GM12878 (cell line): Measurements from ENCODE around the gene SIX1. TPM values are rescaled to one million over a fixed set of nuclear protein-coding genes. Genes with fewer than 3 reads are reported as not detected.

Experiments
- ATAC-seq: fragments of 200-7000 bp; cut with Tn5 transposase; 3 replicates; pipeline ENCODE4 v1.9.1; 2020; ENCODE audit warnings: mild to moderate bottlenecking, moderate library complexity
- BruUV-seq: library from RNA; stranded (reverse); fragments of 400-500 nt; replicated peaks from 2 replicates; lab custom pipeline; 2021; lab: Mats Ljungman, UMichigan
- CTCF ChIA-PET: fragments of 300-600 bp; sonication (Branson Sonifier 250); formaldehyde crosslinking; extraction: SDS; loops from one replicate; lab custom pipeline; 2021; ENCODE audit warnings: inconsistent platforms; lab: Yijun Ruan, JAX
- POLR2A ChIA-PET: fragments of 350-600 bp; formaldehyde crosslinking; extraction: SDS; loops from one replicate; lab custom pipeline; 2021; ENCODE audit warnings: inconsistent platforms; lab: Charles Lee
- RAD21 ChIA-PET: fragments of 300-600 bp; sonication (Branson Sonifier 250); formaldehyde crosslinking; loops from one replicate; lab custom pipeline; 2023; ENCODE audit warnings: antibody characterized with exemption; ENCODE audit not compliant: unreplicated experiment; lab: Charles Lee
- SMC1A ChIA-PET: fragments of 300-600 bp; sonication (Branson Sonifier 250); formaldehyde crosslinking; loops from one replicate; lab custom pipeline; 2023; ENCODE audit not compliant: unreplicated experiment, uncharacterized antibody; lab: Charles Lee
- DNase-seq: peaks from one replicate; pipeline ENCODE4 v3.0.0-alpha.2; 2011; ENCODE audit warnings: low read depth, low spot score
- FAIRE-seq: peaks from 3 replicates; lab custom pipeline; 2011; peaks lifted over from hg19 to GRCh38; lab: Jason Lieb, UNC
- H2AFZ ChIP-seq: 2 replicates; pipeline ENCODE4 v1.6.0; 2011; ENCODE audit warnings: low read depth, low read length, control low read depth; ENCODE audit not compliant: control insufficient read depth
- H3K27ac ChIP-seq: 2 replicates; pipeline ENCODE4 v1.5.1; 2011; ENCODE audit warnings: control low read depth; ENCODE audit not compliant: control insufficient read depth, insufficient read depth
- H3K27me3 ChIP-seq, 2 experiments: replicated peaks in 1 of 2; 2 replicates each; pipeline versions ENCODE4 v1.6.0 to v1.6.1; 2011; ENCODE audit warnings: low read length in 1 of 2; ENCODE audit not compliant: control insufficient read depth in 2 of 2, insufficient read depth in 2 of 2
- H3K36me3 ChIP-seq, 2 experiments: 2 replicates each; pipeline ENCODE4 v1.5.1; 2011; ENCODE audit warnings: low read length in 1 of 2; ENCODE audit not compliant: control insufficient read depth in 2 of 2, insufficient read depth in 2 of 2
- H3K4me1 ChIP-seq: 2 replicates; pipeline ENCODE4 v1.6.1; 2011; ENCODE audit warnings: mild to moderate bottlenecking, low read length, moderate library complexity, mixed read lengths; ENCODE audit not compliant: control insufficient read depth, insufficient read depth
- H3K4me2 ChIP-seq: 2 replicates; pipeline ENCODE4 v1.6.0; 2011; ENCODE audit warnings: control low read depth; ENCODE audit not compliant: control insufficient read depth, insufficient read depth
- H3K4me3 ChIP-seq: fragments of 200-600 bp; sonication (generic); 2 replicates; pipeline ENCODE4 v1.5.1; 2016
- H3K79me2 ChIP-seq: 2 replicates; pipeline ENCODE4 v1.6.0; 2011; ENCODE audit warnings: low read length; ENCODE audit not compliant: control insufficient read depth, insufficient read depth
- H3K9ac ChIP-seq: 2 replicates; pipeline ENCODE4 v1.8.0; 2011; ENCODE audit warnings: low read length, control low read depth, mixed read lengths; ENCODE audit not compliant: control insufficient read depth, insufficient read depth
- H3K9me3 ChIP-seq: replicated peaks from 3 replicates; pipeline ENCODE4 v1.5.1; 2011; ENCODE audit warnings: mild to moderate bottlenecking, low read length; ENCODE audit not compliant: control insufficient read depth, insufficient read depth
- H4K20me1 ChIP-seq: 2 replicates; pipeline ENCODE4 v1.6.0; 2011; ENCODE audit not compliant: control insufficient read depth, insufficient read depth
- BCL3 ChIP-seq: IDR thresholded peaks from 2 replicates; pipeline ENCODE4 v1.6.1; 2011; ENCODE audit warnings: borderline replicate concordance, low read depth, mild to moderate bottlenecking, moderate library complexity, low read length; ENCODE audit not compliant: insufficient read depth, poor library complexity, severe bottlenecking
- BHLHE40 ChIP-seq, 2 experiments: fragments of 450-650 bp in 1 of 2; IDR thresholded peaks; 2 replicates each; pipeline ENCODE4 v1.6.1; 2011 to 2017; ENCODE audit warnings: low read depth in 2 of 2, borderline replicate concordance in 1 of 2, improper control_type of control experiment in 1 of 2, low read length in 1 of 2, mild to moderate bottlenecking in 1 of 2
- EGR1 ChIP-seq, 2 experiments: IDR thresholded peaks; 1 replicate in 1 of 2; 2 replicates in 1 of 2; pipeline ENCODE4 v1.6.1; 2011 to 2012; ENCODE audit warnings: low read depth in 2 of 2, low read length in 2 of 2, borderline replicate concordance in 1 of 2, mild to moderate bottlenecking in 1 of 2, moderate library complexity in 1 of 2
- IKZF2 ChIP-seq, 2 experiments: fragments of 450-650 bp; IDR thresholded peaks; 2 replicates each; pipeline ENCODE4 v1.6.1; 2017; ENCODE audit warnings: mild to moderate bottlenecking in 2 of 2, moderate library complexity in 2 of 2
- KAT2A ChIP-seq: conservative IDR thresholded peaks from 2 replicates; pipeline ENCODE4 v1.6.1; 2011; ENCODE audit warnings: low read depth, low read length; ENCODE audit not compliant: control insufficient read depth
- MAX ChIP-seq: IDR thresholded peaks from 2 replicates; pipeline ENCODE4 v1.6.1; 2012; ENCODE audit warnings: low read depth, low read length, improper control_type of control experiment
- MEF2A ChIP-seq: IDR thresholded peaks from 2 replicates; pipeline ENCODE4 v1.6.1; 2011; ENCODE audit warnings: low read depth, mild to moderate bottlenecking, low read length, moderate library complexity; ENCODE audit not compliant: insufficient read depth
- MEF2B ChIP-seq: fragments of 450-650 bp; IDR thresholded peaks from 2 replicates; pipeline ENCODE4 v1.6.1; 2018; ENCODE audit warnings: mild to moderate bottlenecking, moderate library complexity; ENCODE audit not compliant: partially characterized antibody, poor library complexity, severe bottlenecking
- SREBF1 ChIP-seq: IDR thresholded peaks from 2 replicates; pipeline ENCODE4 v1.6.1; 2012; ENCODE audit warnings: mild to moderate bottlenecking, low read length
- SUPT20H ChIP-seq: IDR thresholded peaks from 2 replicates; pipeline ENCODE4 v1.6.1; 2011; ENCODE audit warnings: low read depth, mild to moderate bottlenecking, low read length, moderate library complexity, borderline replicate concordance; ENCODE audit not compliant: control insufficient read depth
- TCF7 ChIP-seq: IDR thresholded peaks from 2 replicates; pipeline ENCODE4 v1.6.1; 2014; ENCODE audit warnings: antibody characterized with exemption, borderline replicate concordance
- ZNF217 ChIP-seq: fragments of 450-650 bp; IDR thresholded peaks from 2 replicates; pipeline ENCODE4 v1.6.1; 2017; ENCODE audit warnings: antibody characterized with exemption, mild to moderate bottlenecking
- ZNF274 ChIP-seq: IDR thresholded peaks from one replicate; pipeline ENCODE4 v1.8.0; 2011; ENCODE audit not compliant: insufficient read length, insufficient read depth
- ZZZ3 ChIP-seq: IDR thresholded peaks from 2 replicates; pipeline ENCODE4 v1.6.1; 2011; ENCODE audit warnings: low read depth; ENCODE audit not compliant: control insufficient read depth, insufficient read length
- WGBS: methylation state at CpG from one replicate; pipeline ENCODE4 v1.1.6; 2016; ENCODE audit warnings: low lambda C conversion rate; ENCODE audit not compliant: insufficient replicate concordance, insufficient coverage; ENCODE audit errors: missing lambda C conversion rate; 5-methylcytosine and 5-hydroxymethylcytosine counted together
- in situ Hi-C: fragments of 300-500 bp; cut with MboI; formaldehyde crosslinking; loops from 9 replicates; pipeline ENCODE4 v1.14.3; 2018; ENCODE audit warnings: mixed read lengths
- intact Hi-C: fragments of 100-400 bp; cut with micrococcal nuclease; formaldehyde crosslinking; loops from one replicate; pipeline ENCODE4 v1.14.2; 2022; ENCODE audit not compliant: unreplicated experiment
- polyA plus RNA-seq, 11 experiments: library from polyadenylated mRNA; depleted of rRNA in 4 of 11; unstranded in 6 of 11; stranded (reverse) in 5 of 11; fragments of >200 nt; fragmentation: Nextera tagmentation in 4 of 11; fragmentation: Illumina TruSeq in 1 of 11; extraction: Ambion mirVana in 4 of 11; extraction: Trizol in 1 of 11; gene quantifications; 1 replicate in 1 of 11; 2 replicates in 10 of 11; pipeline versions ENCODE4 v1.2.1 to v1.2.3, GENCODE V29; 2011 to 2016; ENCODE audit warnings: inconsistent platforms in 2 of 11, missing spikeins in 2 of 11, low read depth in 1 of 11
- total RNA-seq, 4 experiments: library from RNA; depleted of rRNA in 3 of 4; stranded (reverse); fragments of >200 nt in 3 of 4; fragmentation: Illumina TruSeq in 1 of 4; extraction: Trizol in 1 of 4; gene quantifications; 2 replicates each; pipeline versions ENCODE4 v1.2.1 to v1.2.3, GENCODE V29; 2013 to 2021
- TF ChIP-seq, protein P1 (sequence below): fragments of 450-650 bp; conservative IDR thresholded peaks from 2 replicates; pipeline ENCODE4 v1.6.1; 2017; ENCODE audit warnings: mild to moderate bottlenecking, moderate library complexity
- TF ChIP-seq, protein P2 (sequence below): fragments of 150-350 bp; IDR thresholded peaks from 2 replicates; pipeline ENCODE4 v1.6.1; 2016; ENCODE audit warnings: low read depth, low read length

SIX1 gene
- total and polyA plus RNA-seq, 10 of the 15 experiments (the other 5 are each of a cell fraction or from before 2014, with no cell fraction given): 0.03 to 0.06 (median 0.05) TPM; not detected in 5

GRCh38 chr14:60639674-60640073, 9.6 kb downstream of the SIX1 start:
- 0% methylated on average over 1 of the region's 1 CpG for WGBS
- Histone ChIP-seq H3K79me2 (no peaks in the 10 kb centered on the region), H3K9me3 (no peaks in the 10 kb centered on the region; the same call in 1 of the 3 replicates), H3K36me3 (no peaks in the 10 kb centered on the region), H4K20me1 (peaks cover 2% of the 10 kb centered on the region; the same call in 1 of the 2 replicates), H3K4me3 (no peak overlapping the region), H3K27ac (no peak overlapping the region), H3K27me3 (peaks cover 24 to 38% of the 10 kb centered on the region in 2 experiments), H3K4me2 (no peak overlapping the region), H3K9ac (no peak overlapping the region), H2AFZ (no peak overlapping the region), H3K4me1 (no peaks in the 10 kb centered on the region)
- RAD21 ChIA-PET: interaction anchor here (0.8 to 0.9 kb wide), 2 partner anchors 15 to 612 kb away, joined by 3 read pairs; no protein-coding TSS in a partner anchor
- CTCF ChIA-PET: no interaction called here
- in situ Hi-C loops (loop anchor here (25.0 kb wide), 1 partner anchor 1173 kb away; the partner anchor contains the start of gene SYT16), intact Hi-C loops (no loop called here)
- BruUV-seq: no TSS peak
- SMC1A ChIA-PET: no interaction called here
- no peak for FAIRE-seq
- no peak for DNase-seq
- ATAC-seq: no peak
- POLR2A ChIA-PET: no interaction called here
- TF ChIP-seq ZNF274: no peak
- TF ChIP-seq MEF2A: no peak
- TF ChIP-seq SUPT20H: no peak
- TF ChIP-seq BHLHE40 (IDR thresholded peaks at IDR 0.05; ENCODE audit: borderline replicate concordance in 1 of 2, low read depth in 2 of 2, low read length in 1 of 2): no peak
- TF ChIP-seq MAX: no peak
- TF ChIP-seq ZNF217: no peak
- no peak for TF ChIP-seq SREBF1
- no peak for TF ChIP-seq KAT2A
- no peak for TF ChIP-seq TCF7
- TF ChIP-seq BCL3: no peak
- TF ChIP-seq EGR1 (IDR thresholded peaks at IDR 0.05; ENCODE audit: borderline replicate concordance in 1 of 2, low read depth in 2 of 2, low read length in 2 of 2): no peak
- TF ChIP-seq IKZF2 (IDR thresholded peaks at IDR 0.05): no peak
- TF ChIP-seq, protein P1, sequence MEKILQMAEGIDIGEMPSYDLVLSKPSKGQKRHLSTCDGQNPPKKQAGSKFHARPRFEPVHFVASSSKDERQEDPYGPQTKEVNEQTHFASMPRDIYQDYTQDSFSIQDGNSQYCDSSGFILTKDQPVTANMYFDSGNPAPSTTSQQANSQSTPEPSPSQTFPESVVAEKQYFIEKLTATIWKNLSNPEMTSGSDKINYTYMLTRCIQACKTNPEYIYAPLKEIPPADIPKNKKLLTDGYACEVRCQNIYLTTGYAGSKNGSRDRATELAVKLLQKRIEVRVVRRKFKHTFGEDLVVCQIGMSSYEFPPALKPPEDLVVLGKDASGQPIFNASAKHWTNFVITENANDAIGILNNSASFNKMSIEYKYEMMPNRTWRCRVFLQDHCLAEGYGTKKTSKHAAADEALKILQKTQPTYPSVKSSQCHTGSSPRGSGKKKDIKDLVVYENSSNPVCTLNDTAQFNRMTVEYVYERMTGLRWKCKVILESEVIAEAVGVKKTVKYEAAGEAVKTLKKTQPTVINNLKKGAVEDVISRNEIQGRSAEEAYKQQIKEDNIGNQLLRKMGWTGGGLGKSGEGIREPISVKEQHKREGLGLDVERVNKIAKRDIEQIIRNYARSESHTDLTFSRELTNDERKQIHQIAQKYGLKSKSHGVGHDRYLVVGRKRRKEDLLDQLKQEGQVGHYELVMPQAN: no peak
- TF ChIP-seq, protein P2, sequence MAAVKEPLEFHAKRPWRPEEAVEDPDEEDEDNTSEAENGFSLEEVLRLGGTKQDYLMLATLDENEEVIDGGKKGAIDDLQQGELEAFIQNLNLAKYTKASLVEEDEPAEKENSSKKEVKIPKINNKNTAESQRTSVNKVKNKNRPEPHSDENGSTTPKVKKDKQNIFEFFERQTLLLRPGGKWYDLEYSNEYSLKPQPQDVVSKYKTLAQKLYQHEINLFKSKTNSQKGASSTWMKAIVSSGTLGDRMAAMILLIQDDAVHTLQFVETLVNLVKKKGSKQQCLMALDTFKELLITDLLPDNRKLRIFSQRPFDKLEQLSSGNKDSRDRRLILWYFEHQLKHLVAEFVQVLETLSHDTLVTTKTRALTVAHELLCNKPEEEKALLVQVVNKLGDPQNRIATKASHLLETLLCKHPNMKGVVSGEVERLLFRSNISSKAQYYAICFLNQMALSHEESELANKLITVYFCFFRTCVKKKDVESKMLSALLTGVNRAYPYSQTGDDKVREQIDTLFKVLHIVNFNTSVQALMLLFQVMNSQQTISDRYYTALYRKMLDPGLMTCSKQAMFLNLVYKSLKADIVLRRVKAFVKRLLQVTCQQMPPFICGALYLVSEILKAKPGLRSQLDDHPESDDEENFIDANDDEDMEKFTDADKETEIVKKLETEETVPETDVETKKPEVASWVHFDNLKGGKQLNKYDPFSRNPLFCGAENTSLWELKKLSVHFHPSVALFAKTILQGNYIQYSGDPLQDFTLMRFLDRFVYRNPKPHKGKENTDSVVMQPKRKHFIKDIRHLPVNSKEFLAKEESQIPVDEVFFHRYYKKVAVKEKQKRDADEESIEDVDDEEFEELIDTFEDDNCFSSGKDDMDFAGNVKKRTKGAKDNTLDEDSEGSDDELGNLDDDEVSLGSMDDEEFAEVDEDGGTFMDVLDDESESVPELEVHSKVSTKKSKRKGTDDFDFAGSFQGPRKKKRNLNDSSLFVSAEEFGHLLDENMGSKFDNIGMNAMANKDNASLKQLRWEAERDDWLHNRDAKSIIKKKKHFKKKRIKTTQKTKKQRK: no peak
- no peak for TF ChIP-seq MEF2B
- no peak for TF ChIP-seq ZZZ3
